Mammary epithelial cell (primary cell): ENCODE measurements around the gene PPM1F.

ENCODE experiments used
- EZH2 ChIP-seq: IDR thresholded peaks from 2 replicates; pipeline ENCODE4 v1.6.1; 2012; ENCODE audit warnings: low read length, inconsistent platforms, borderline replicate concordance
- TF ChIP-seq, protein P1 (sequence below), 2 donors: IDR thresholded peaks in 1 of 2; conservative IDR thresholded peaks in 1 of 2; 2 replicates each; pipeline ENCODE4 v1.5.1; 2011 to 2012; ENCODE audit warnings: inconsistent platforms in 2 of 2, low read length in 2 of 2, mild to moderate bottlenecking in 2 of 2, control low read depth in 1 of 2, low read depth in 1 of 2; ENCODE audit not compliant: insufficient read depth in 1 of 2; ENCODE audit errors: extremely low read depth in 1 of 2

DNA sequence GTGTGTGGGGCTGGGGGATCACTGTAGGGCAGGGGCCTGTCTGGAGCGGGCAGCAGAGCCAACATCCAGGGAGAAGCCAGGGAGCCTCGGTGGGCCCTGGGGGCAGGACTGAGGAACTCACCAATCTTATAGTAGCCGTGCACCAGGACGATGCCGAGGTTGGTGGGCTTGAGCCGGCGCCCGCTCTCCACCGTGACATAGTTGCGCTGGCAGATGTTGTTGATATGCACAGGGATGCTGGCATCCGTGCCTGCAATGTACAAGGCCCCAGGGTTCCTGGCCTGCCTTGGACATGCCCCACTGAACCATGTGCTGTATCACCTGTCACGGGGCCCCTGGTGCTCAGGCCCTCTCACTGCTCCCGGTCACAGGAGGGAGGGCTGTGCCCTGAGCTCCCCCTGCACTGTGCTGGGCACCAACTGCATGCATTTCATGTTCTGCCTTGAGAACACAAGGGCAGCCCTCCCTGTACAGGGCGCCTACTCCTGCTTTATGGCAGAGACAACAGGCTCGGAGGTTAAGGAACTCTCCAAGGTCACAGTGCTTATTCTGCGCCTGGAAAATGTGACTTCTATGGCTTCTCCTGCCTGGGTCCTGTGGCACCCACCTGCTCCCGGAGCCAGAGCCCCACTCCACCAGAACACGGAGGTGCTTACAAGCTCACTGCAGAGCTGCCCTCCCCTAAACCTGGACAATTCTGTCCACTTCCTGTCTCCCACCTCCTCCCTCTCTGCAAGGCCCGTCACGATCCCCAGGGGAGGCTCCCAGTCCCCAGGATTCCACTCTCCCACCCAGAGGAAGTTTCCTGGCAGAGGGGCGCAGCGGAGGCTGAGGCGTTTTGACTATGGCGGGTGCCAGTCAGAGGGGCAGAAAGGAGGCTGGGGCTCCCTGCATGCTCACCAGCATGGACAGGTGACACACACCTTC is 7.8 kb upstream of the PPM1F start:
- TF ChIP-seq, protein P1, sequence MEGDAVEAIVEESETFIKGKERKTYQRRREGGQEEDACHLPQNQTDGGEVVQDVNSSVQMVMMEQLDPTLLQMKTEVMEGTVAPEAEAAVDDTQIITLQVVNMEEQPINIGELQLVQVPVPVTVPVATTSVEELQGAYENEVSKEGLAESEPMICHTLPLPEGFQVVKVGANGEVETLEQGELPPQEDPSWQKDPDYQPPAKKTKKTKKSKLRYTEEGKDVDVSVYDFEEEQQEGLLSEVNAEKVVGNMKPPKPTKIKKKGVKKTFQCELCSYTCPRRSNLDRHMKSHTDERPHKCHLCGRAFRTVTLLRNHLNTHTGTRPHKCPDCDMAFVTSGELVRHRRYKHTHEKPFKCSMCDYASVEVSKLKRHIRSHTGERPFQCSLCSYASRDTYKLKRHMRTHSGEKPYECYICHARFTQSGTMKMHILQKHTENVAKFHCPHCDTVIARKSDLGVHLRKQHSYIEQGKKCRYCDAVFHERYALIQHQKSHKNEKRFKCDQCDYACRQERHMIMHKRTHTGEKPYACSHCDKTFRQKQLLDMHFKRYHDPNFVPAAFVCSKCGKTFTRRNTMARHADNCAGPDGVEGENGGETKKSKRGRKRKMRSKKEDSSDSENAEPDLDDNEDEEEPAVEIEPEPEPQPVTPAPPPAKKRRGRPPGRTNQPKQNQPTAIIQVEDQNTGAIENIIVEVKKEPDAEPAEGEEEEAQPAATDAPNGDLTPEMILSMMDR (conservative IDR thresholded peaks at IDR 0.05 in 1 of 2, IDR thresholded peaks at IDR 0.05 in 1 of 2; ENCODE audit: extremely low read depth in 1 of 2, insufficient read depth in 1 of 2, low read depth in 1 of 2, low read length in 2 of 2), result no peak
- no peak for TF ChIP-seq EZH2
